Activated B cell treated with CpG ODN at 0.5 μM for 24 hours (primary cell): ENCODE data around the gene MAD1L1. TPM values are rescaled to one million over a fixed set of nuclear protein-coding genes. Genes with fewer than 3 reads are reported as not detected.

Experiments
- ATAC-seq: fragments of 200-7000 bp; cut with Tn5 transposase; one replicate; pipeline ENCODE4 v1.10.0; 2021; ENCODE audit warnings: low read depth, mild to moderate bottlenecking, moderate library complexity
- CTCF ChIA-PET: fragments of 350-600 bp; sonication (Branson Sonifier 250); formaldehyde crosslinking; loops from one replicate; lab custom pipeline; 2021; ENCODE audit warnings: antibody characterized with exemption; lab: Charles Lee
- POLR2A ChIA-PET: fragments of 350-600 bp; sonication (Branson Sonifier 250); formaldehyde crosslinking; loops from one replicate; lab custom pipeline; 2021; ENCODE audit warnings: antibody characterized with exemption; lab: Charles Lee
- DNase-seq: peaks from one replicate; pipeline ENCODE4 v3.0.0; 2022
- H3K27ac Mint-ChIP-seq: one replicate; pipeline ENCODE4 v1.8.0; 2020; ENCODE audit warnings: mixed read lengths
- H3K27me3 Mint-ChIP-seq: one replicate; pipeline ENCODE4 v1.8.0; 2021; ENCODE audit warnings: mixed read lengths
- H3K36me3 Mint-ChIP-seq: one replicate; pipeline ENCODE4 v1.8.0; 2021; ENCODE audit warnings: low read depth, mixed read lengths
- H3K4me1 Mint-ChIP-seq: one replicate; pipeline ENCODE4 v1.8.0; 2021; ENCODE audit warnings: mixed read lengths
- H3K4me3 Mint-ChIP-seq: one replicate; pipeline ENCODE4 v1.8.0; 2020; ENCODE audit warnings: mild to moderate bottlenecking, mixed read lengths
- H3K9me3 Mint-ChIP-seq: one replicate; pipeline ENCODE4 v1.8.0; 2020; ENCODE audit warnings: mixed read lengths
- CTCF ChIP-seq: fragments of 200-600 bp; IDR thresholded peaks from one replicate; pipeline ENCODE4 v1.8.0; 2022; ENCODE audit warnings: antibody characterized with exemption, mild to moderate bottlenecking
- intact Hi-C: fragments of 100-400 bp; cut with micrococcal nuclease; formaldehyde crosslinking; loops from one replicate; pipeline ENCODE4 v1.15.1; 2024
- total RNA-seq: library from RNA; stranded (reverse); gene quantifications from 2 replicates; pipeline ENCODE4 v1.2.3, GENCODE V29; 2022

Gene MAD1L1
- total RNA-seq, 1 donor from 2014 or later: 54.6 TPM

GRCh38 chr7:2195400-2196246 lies 37.1 kb downstream of the MAD1L1 start:
- H3K9me3 Mint-ChIP-seq: no peaks in the 10 kb centered on the region
- no peaks in the 10 kb centered on the region for H3K27me3 Mint-ChIP-seq
- CTCF ChIA-PET: interaction anchor here (0.7 to 1.3 kb wide), 3 partner anchors 8 to 96 kb away, joined by 3 to 4 read pairs (median 3); no protein-coding TSS in a partner anchor
- POLR2A ChIA-PET: no interaction called here
- intact Hi-C loops: no loop called here
- no peak overlapping the region for H3K27ac Mint-ChIP-seq
- H3K4me1 Mint-ChIP-seq: no peaks in the 10 kb centered on the region
- H3K36me3 Mint-ChIP-seq: peaks cover 51% of the 10 kb centered on the region
- DNase-seq (no peak), ATAC-seq (no peak)
- no peak for TF ChIP-seq CTCF
- no peak overlapping the region for H3K4me3 Mint-ChIP-seq

GRCh38 chr7:2193575-2194305 lies 39.0 kb downstream of the MAD1L1 start:
- Mint-ChIP-seq H3K4me1 (no peaks in the 10 kb centered on the region), H3K4me3 (no peak overlapping the region), H3K36me3 (peaks cover 48% of the 10 kb centered on the region), H3K27me3 (no peaks in the 10 kb centered on the region), H3K27ac (no peak overlapping the region), H3K9me3 (peaks cover 8% of the 10 kb centered on the region)
- CTCF ChIA-PET: no interaction called here
- DNase-seq (no peak), ATAC-seq (no peak)
- POLR2A ChIA-PET: no interaction called here
- intact Hi-C loops: no loop called here
- no peak for TF ChIP-seq CTCF

- peaks cover 8% of the 10 kb centered on the region for H3K9me3 Mint-ChIP-seq
- H3K27ac Mint-ChIP-seq: no peak overlapping the region
- no peaks in the 10 kb centered on the region for H3K27me3 Mint-ChIP-seq
- ChIA-PET CTCF (no interaction called here), POLR2A (no interaction called here)
- no peaks in the 10 kb centered on the region for H3K4me1 Mint-ChIP-seq
- ATAC-seq: no peak
- TF ChIP-seq CTCF: no peak
- DNase-seq: no peak
- intact Hi-C loops: no loop called here
- peaks cover 56% of the 10 kb centered on the region for H3K36me3 Mint-ChIP-seq
- no peak overlapping the region for H3K4me3 Mint-ChIP-seq
Measured at GRCh38 chr7:2192831-2193534, 39.8 kb downstream of the MAD1L1 start.

- POLR2A ChIA-PET: no interaction called here
- intact Hi-C loops: no loop called here
Measured at GRCh38 chr7:2191016-2191415, 41.7 kb downstream of the MAD1L1 start.

More at GRCh38 chr7:2191016-2191415, 41.7 kb downstream of the MAD1L1 start:
- TF ChIP-seq CTCF: no peak
- ATAC-seq (no peak), DNase-seq (no peak)
- peaks cover 8% of the 10 kb centered on the region for H3K9me3 Mint-ChIP-seq
- peaks cover 42% of the 10 kb centered on the region for H3K36me3 Mint-ChIP-seq
- CTCF ChIA-PET: no interaction called here
- no peaks in the 10 kb centered on the region for H3K27me3 Mint-ChIP-seq
- H3K4me3 Mint-ChIP-seq: no peak overlapping the region
- no peak overlapping the region for H3K27ac Mint-ChIP-seq
- no peaks in the 10 kb centered on the region for H3K4me1 Mint-ChIP-seq
